HEK293 (cell line): ENCODE results near the gene IL23R.

ENCODE experiments used
- SETDB1 ChIP-seq: IDR thresholded peaks from one replicate; pipeline ENCODE4 v1.6.1; 2017; ENCODE audit warnings: mild to moderate bottlenecking, low read length, moderate library complexity, mixed read lengths; ENCODE audit not compliant: insufficient read length
- YY1 ChIP-seq: fragments of 450-650 bp; formaldehyde crosslinking; IDR thresholded peaks from 2 replicates; pipeline ENCODE4 v1.5.1; 2018; ENCODE audit warnings: missing biosample characterization, missing genetic modification characterization
- ZNF16 ChIP-seq: fragments of 450-650 bp; formaldehyde crosslinking; IDR thresholded peaks from 2 replicates; pipeline ENCODE4 v1.5.1; 2016; ENCODE audit warnings: low read depth, missing biosample characterization, missing genetic modification characterization
- ZNF274 ChIP-seq, 2 experiments: fragments of 200-500 bp in 1 of 2; fragments of 450-650 bp in 1 of 2; sonication (Bioruptor generic) in 1 of 2; formaldehyde crosslinking in 1 of 2; IDR thresholded peaks; 2 replicates each; pipeline versions ENCODE4 v1.5.1 to v1.6.1; 2014 to 2016; ENCODE audit warnings: borderline replicate concordance in 1 of 2, inconsistent platforms in 1 of 2, low read length in 1 of 2, missing biosample characterization in 1 of 2, missing genetic modification characterization in 1 of 2
- ZNF350 ChIP-seq: fragments of 450-650 bp; formaldehyde crosslinking; IDR thresholded peaks from 2 replicates; pipeline ENCODE4 v1.5.0; 2017; ENCODE audit warnings: missing biosample characterization, mild to moderate bottlenecking, missing genetic modification characterization
- ZNF391 ChIP-seq: fragments of 450-650 bp; formaldehyde crosslinking; IDR thresholded peaks from 2 replicates; pipeline ENCODE4 v1.5.1; 2016; ENCODE audit warnings: low read depth, missing biosample characterization, missing genetic modification characterization, borderline replicate concordance
- ZNF433 ChIP-seq: fragments of 450-650 bp; formaldehyde crosslinking; IDR thresholded peaks from 2 replicates; pipeline ENCODE4 v1.5.1; 2016; ENCODE audit warnings: missing biosample characterization, missing genetic modification characterization, low read depth
- TF ChIP-seq, protein P1 (sequence below): fragments of 450-650 bp; formaldehyde crosslinking; IDR thresholded peaks from 2 replicates; pipeline ENCODE4 v1.5.1; 2016; ENCODE audit warnings: missing biosample characterization, missing genetic modification characterization
- TF ChIP-seq, protein P2 (sequence below): fragments of 450-650 bp; formaldehyde crosslinking; IDR thresholded peaks from 2 replicates; pipeline ENCODE4 v1.5.1; 2016; ENCODE audit warnings: missing biosample characterization, missing genetic modification characterization
- TF ChIP-seq, protein P3 (sequence below): fragments of 450-650 bp; formaldehyde crosslinking; IDR thresholded peaks from 2 replicates; pipeline ENCODE4 v1.5.1; 2016; ENCODE audit warnings: missing biosample characterization, missing genetic modification characterization
- TF ChIP-seq, protein P4 (sequence below): fragments of 450-650 bp; formaldehyde crosslinking; IDR thresholded peaks from 2 replicates; pipeline ENCODE4 v1.5.1; 2016; ENCODE audit warnings: missing biosample characterization, missing genetic modification characterization
- TF ChIP-seq, protein P5 (sequence below): fragments of 450-650 bp; formaldehyde crosslinking; IDR thresholded peaks from 2 replicates; pipeline ENCODE4 v1.5.1; 2016; ENCODE audit warnings: missing biosample characterization, missing genetic modification characterization, borderline replicate concordance

DNA sequence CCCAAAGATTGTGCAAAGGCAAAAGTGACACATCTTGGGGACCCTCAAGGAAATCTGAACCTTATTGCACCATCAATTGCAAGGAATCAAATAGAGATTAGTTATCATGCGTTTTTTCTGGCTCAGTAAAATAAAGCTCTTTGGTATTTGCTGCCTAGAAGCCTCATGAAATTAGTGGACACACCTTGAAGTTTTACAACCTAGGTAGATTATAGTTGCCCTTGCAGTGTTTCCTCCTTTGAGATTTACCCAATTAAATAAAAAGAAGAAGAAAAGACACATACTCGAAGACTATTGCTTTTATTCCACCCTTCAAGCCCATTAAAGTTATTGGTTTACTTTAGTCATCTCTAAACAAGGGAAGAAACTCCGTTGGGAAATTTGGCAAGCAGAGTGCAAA, 70.0 kb downstream of the IL23R start:
- TF ChIP-seq, protein P1, sequence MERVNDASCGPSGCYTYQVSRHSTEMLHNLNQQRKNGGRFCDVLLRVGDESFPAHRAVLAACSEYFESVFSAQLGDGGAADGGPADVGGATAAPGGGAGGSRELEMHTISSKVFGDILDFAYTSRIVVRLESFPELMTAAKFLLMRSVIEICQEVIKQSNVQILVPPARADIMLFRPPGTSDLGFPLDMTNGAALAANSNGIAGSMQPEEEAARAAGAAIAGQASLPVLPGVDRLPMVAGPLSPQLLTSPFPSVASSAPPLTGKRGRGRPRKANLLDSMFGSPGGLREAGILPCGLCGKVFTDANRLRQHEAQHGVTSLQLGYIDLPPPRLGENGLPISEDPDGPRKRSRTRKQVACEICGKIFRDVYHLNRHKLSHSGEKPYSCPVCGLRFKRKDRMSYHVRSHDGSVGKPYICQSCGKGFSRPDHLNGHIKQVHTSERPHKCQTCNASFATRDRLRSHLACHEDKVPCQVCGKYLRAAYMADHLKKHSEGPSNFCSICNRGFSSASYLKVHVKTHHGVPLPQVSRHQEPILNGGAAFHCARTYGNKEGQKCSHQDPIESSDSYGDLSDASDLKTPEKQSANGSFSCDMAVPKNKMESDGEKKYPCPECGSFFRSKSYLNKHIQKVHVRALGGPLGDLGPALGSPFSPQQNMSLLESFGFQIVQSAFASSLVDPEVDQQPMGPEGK (tag by site-specific recombination), result no peak
- TF ChIP-seq ZNF391 (tag by site-specific recombination) (no peak), ZNF16 (tag by site-specific recombination) (no peak), SETDB1 (no peak), ZNF433 (tag by site-specific recombination) (no peak), YY1 (tag by site-specific recombination) (no peak), ZNF350 (tag by site-specific recombination) (no peak), ZNF274 (IDR thresholded peaks at IDR 0.05; ENCODE audit: low read length) (no peak), ZNF274 (tag by site-specific recombination; IDR thresholded peaks at IDR 0.05; ENCODE audit: borderline replicate concordance) (no peak)
- TF ChIP-seq, protein P2, sequence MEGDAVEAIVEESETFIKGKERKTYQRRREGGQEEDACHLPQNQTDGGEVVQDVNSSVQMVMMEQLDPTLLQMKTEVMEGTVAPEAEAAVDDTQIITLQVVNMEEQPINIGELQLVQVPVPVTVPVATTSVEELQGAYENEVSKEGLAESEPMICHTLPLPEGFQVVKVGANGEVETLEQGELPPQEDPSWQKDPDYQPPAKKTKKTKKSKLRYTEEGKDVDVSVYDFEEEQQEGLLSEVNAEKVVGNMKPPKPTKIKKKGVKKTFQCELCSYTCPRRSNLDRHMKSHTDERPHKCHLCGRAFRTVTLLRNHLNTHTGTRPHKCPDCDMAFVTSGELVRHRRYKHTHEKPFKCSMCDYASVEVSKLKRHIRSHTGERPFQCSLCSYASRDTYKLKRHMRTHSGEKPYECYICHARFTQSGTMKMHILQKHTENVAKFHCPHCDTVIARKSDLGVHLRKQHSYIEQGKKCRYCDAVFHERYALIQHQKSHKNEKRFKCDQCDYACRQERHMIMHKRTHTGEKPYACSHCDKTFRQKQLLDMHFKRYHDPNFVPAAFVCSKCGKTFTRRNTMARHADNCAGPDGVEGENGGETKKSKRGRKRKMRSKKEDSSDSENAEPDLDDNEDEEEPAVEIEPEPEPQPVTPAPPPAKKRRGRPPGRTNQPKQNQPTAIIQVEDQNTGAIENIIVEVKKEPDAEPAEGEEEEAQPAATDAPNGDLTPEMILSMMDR, result no peak
- TF ChIP-seq, protein P3, sequence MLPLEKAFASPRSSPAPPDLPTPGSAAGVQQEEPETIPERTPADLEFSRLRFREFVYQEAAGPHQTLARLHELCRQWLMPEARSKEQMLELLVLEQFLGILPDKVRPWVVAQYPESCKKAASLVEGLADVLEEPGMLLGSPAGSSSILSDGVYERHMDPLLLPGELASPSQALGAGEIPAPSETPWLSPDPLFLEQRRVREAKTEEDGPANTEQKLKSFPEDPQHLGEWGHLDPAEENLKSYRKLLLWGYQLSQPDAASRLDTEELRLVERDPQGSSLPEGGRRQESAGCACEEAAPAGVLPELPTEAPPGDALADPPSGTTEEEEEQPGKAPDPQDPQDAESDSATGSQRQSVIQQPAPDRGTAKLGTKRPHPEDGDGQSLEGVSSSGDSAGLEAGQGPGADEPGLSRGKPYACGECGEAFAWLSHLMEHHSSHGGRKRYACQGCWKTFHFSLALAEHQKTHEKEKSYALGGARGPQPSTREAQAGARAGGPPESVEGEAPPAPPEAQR (tag by site-specific recombination), result no peak
- TF ChIP-seq, protein P4, sequence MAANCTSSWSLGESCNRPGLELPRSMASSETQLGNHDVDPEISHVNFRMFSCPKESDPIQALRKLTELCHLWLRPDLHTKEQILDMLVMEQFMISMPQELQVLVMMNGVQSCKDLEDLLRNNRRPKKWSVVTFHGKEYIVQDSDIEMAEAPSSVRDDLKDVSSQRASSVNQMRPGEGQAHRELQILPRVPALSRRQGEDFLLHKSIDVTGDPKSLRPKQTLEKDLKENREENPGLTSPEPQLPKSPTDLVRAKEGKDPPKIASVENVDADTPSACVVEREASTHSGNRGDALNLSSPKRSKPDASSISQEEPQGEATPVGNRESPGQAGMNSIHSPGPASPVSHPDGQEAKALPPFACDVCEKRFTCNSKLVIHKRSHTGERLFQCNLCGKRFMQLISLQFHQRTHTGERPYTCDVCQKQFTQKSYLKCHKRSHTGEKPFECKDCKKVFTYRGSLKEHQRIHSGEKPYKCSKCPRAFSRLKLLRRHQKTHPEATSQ (tag by site-specific recombination), result no peak
- TF ChIP-seq, protein P5, sequence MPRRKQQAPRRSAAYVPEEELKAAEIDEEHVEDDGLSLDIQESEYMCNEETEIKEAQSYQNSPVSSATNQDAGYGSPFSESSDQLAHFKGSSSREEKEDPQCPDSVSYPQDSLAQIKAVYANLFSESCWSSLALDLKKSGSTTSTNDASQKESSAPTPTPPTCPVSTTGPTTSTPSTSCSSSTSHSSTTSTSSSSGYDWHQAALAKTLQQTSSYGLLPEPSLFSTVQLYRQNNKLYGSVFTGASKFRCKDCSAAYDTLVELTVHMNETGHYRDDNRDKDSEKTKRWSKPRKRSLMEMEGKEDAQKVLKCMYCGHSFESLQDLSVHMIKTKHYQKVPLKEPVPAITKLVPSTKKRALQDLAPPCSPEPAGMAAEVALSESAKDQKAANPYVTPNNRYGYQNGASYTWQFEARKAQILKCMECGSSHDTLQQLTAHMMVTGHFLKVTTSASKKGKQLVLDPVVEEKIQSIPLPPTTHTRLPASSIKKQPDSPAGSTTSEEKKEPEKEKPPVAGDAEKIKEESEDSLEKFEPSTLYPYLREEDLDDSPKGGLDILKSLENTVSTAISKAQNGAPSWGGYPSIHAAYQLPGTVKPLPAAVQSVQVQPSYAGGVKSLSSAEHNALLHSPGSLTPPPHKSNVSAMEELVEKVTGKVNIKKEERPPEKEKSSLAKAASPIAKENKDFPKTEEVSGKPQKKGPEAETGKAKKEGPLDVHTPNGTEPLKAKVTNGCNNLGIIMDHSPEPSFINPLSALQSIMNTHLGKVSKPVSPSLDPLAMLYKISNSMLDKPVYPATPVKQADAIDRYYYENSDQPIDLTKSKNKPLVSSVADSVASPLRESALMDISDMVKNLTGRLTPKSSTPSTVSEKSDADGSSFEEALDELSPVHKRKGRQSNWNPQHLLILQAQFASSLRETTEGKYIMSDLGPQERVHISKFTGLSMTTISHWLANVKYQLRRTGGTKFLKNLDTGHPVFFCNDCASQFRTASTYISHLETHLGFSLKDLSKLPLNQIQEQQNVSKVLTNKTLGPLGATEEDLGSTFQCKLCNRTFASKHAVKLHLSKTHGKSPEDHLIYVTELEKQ (tag by site-specific recombination), result no peak
